Loucy (cell line): ENCODE results near the gene ZBTB3.

ENCODE experiments used
- H2AFZ ChIP-seq: fragments of 200-600 bp; sonication (generic); 2 replicates; pipeline ENCODE4 v1.6.0; 2016; ENCODE audit warnings: antibody characterized with exemption, mild to moderate bottlenecking, low read length, moderate library complexity
- H3F3A ChIP-seq: fragments of 200-600 bp; 2 replicates; pipeline ENCODE4 v1.6.0; 2016; ENCODE audit warnings: antibody characterized with exemption, low read depth, mild to moderate bottlenecking
- H3K27me3 ChIP-seq: fragments of 200-600 bp; sonication (generic); 2 replicates; pipeline ENCODE4 v1.6.1; 2014; ENCODE audit warnings: low read length, mild to moderate bottlenecking; ENCODE audit not compliant: insufficient read depth, poor library complexity, severe bottlenecking
- H3K36me3 ChIP-seq: fragments of 200-600 bp; sonication (generic); 2 replicates; pipeline ENCODE4 v1.6.1; 2016; ENCODE audit warnings: low read length; ENCODE audit not compliant: insufficient read depth
- H3K4me1 ChIP-seq: fragments of 200-600 bp; sonication (generic); 2 replicates; pipeline ENCODE4 v1.5.1; 2014; ENCODE audit warnings: low read length, mild to moderate bottlenecking; ENCODE audit not compliant: insufficient read depth, poor library complexity, severe bottlenecking
- H3K4me2 ChIP-seq: fragments of 200-600 bp; sonication (generic); 2 replicates; pipeline ENCODE4 v1.6.0; 2014; ENCODE audit warnings: antibody characterized with exemption, low read length, low read depth, mild to moderate bottlenecking; ENCODE audit not compliant: poor library complexity, severe bottlenecking
- H3K4me3 ChIP-seq: fragments of 200-600 bp; sonication (generic); 2 replicates; pipeline ENCODE4 v1.5.1; 2014; ENCODE audit warnings: low read length, mild to moderate bottlenecking, mixed read lengths; ENCODE audit not compliant: poor library complexity, severe bottlenecking
- H3K79me2 ChIP-seq: fragments of 200-600 bp; sonication (generic); 2 replicates; pipeline ENCODE4 v1.6.1; 2014; ENCODE audit warnings: low read length; ENCODE audit not compliant: insufficient read depth
- H3K9ac ChIP-seq: fragments of 200-600 bp; sonication (generic); 2 replicates; pipeline ENCODE4 v1.6.0; 2014; ENCODE audit warnings: mild to moderate bottlenecking, low read depth, low read length, moderate library complexity; ENCODE audit not compliant: poor library complexity, severe bottlenecking
- H3K9me2 ChIP-seq: fragments of 200-600 bp; sonication (generic); replicated peaks from 2 replicates; pipeline ENCODE4 v1.6.1; 2016; ENCODE audit warnings: low read depth, low read length, mixed read lengths
- H3K9me3 ChIP-seq: fragments of 200-600 bp; sonication (generic); 2 replicates; pipeline ENCODE4 v1.6.1; 2014; ENCODE audit warnings: mild to moderate bottlenecking, antibody characterized with exemption, low read length, low read depth; ENCODE audit not compliant: insufficient read depth
- H4K20me1 ChIP-seq: fragments of 200-600 bp; sonication (generic); 2 replicates; pipeline ENCODE4 v1.6.0; 2014; ENCODE audit warnings: antibody characterized with exemption, low read length, mild to moderate bottlenecking; ENCODE audit not compliant: insufficient read depth, poor library complexity, severe bottlenecking
- CTCF ChIP-seq: fragments of 200-600 bp; sonication (generic); conservative IDR thresholded peaks from 2 replicates; pipeline ENCODE4 v1.5.1; 2014; ENCODE audit warnings: mild to moderate bottlenecking, antibody characterized with exemption, low read length
- EZH2phosphoT487 ChIP-seq: fragments of 200-600 bp; IDR thresholded peaks from 2 replicates; pipeline ENCODE4 v1.6.1; 2018; ENCODE audit warnings: antibody characterized with exemption, mild to moderate bottlenecking, moderate library complexity, borderline replicate concordance

ZBTB3 gene

GRCh38 chr11:62712861-62713260 is 41.1 kb downstream of the ZBTB3 start:
- no peak overlapping the region for H3K4me3 ChIP-seq
- peaks cover 7% of the 10 kb centered on the region; the same call in 1 of the 2 replicates for H3F3A ChIP-seq
- no peak overlapping the region for H2AFZ ChIP-seq
- H3K9me3 ChIP-seq: no peaks in the 10 kb centered on the region
- TF ChIP-seq EZH2phosphoT487 (no peak), CTCF (no peak)
- peaks cover 89% of the 10 kb centered on the region for H3K36me3 ChIP-seq
- H3K27me3 ChIP-seq: no peaks in the 10 kb centered on the region
- no peak overlapping the region for H3K4me2 ChIP-seq
- H3K9ac ChIP-seq: no peak overlapping the region
- H3K4me1 ChIP-seq: peaks cover 3% of the 10 kb centered on the region
- no peaks in the 10 kb centered on the region for H3K9me2 ChIP-seq
- H4K20me1 ChIP-seq: peaks cover 53% of the 10 kb centered on the region
- H3K79me2 ChIP-seq: peaks cover 44% of the 10 kb centered on the region

- Histone ChIP-seq H4K20me1 (peaks cover 48% of the 10 kb centered on the region), H3K9ac (no peak overlapping the region), H2AFZ (no peak overlapping the region), H3K79me2 (peaks cover 39% of the 10 kb centered on the region), H3K36me3 (peaks cover 89% of the 10 kb centered on the region), H3K27me3 (no peaks in the 10 kb centered on the region), H3K9me2 (no peaks in the 10 kb centered on the region), H3K9me3 (no peaks in the 10 kb centered on the region), H3K4me2 (no peak overlapping the region), H3K4me3 (no peak overlapping the region), H3F3A (peaks cover 7% of the 10 kb centered on the region; the same call in 1 of the 2 replicates), H3K4me1 (no peaks in the 10 kb centered on the region)
- TF ChIP-seq CTCF (no peak), EZH2phosphoT487 (no peak)
These were observed 41.6 kb downstream of the ZBTB3 start for GRCh38 chr11:62712276-62712812.

GRCh38 chr11:62710001-62710345 is 44.0 kb downstream of the ZBTB3 start:
- Histone ChIP-seq H3K4me3 (no peak overlapping the region), H4K20me1 (peaks cover 31% of the 10 kb centered on the region), H3K36me3 (peaks cover 67% of the 10 kb centered on the region), H3K9me2 (no peaks in the 10 kb centered on the region), H3F3A (peaks cover 12% of the 10 kb centered on the region), H3K4me2 (no peak overlapping the region), H3K79me2 (peaks cover 17% of the 10 kb centered on the region; the same call in 1 of the 2 replicates), H2AFZ (no peak overlapping the region), H3K4me1 (peaks cover 10% of the 10 kb centered on the region), H3K27me3 (no peaks in the 10 kb centered on the region), H3K9ac (no peak overlapping the region), H3K9me3 (no peaks in the 10 kb centered on the region)
- TF ChIP-seq EZH2phosphoT487: no peak
- no peak for TF ChIP-seq CTCF
